Fibroblast of lung (primary cell): ENCODE results near the gene GUCY2C. TPM values are rescaled to one million over a fixed set of nuclear protein-coding genes. Genes with fewer than 3 reads are reported as not detected.

Source experiments
- DNase-seq, 2 donors: peaks; one replicate each; pipeline versions ENCODE4 v3.0.0 to v3.0.0-alpha.2; 2010; ENCODE audit warnings: low read depth in 2 of 2
- H2AFZ ChIP-seq: 2 replicates; pipeline ENCODE4 v1.5.1; 2012; ENCODE audit warnings: low read length, control low read depth, inconsistent platforms
- H3K27ac ChIP-seq: 2 replicates; pipeline ENCODE4 v1.5.1; 2011; ENCODE audit warnings: low read length, control low read depth; ENCODE audit not compliant: insufficient read depth
- H3K27me3 ChIP-seq: 2 replicates; pipeline ENCODE4 v1.5.1; 2011; ENCODE audit warnings: mild to moderate bottlenecking, low read length; ENCODE audit not compliant: control insufficient read depth, insufficient read depth
- H3K36me3 ChIP-seq: 2 replicates; pipeline ENCODE4 v1.5.1; 2011; ENCODE audit warnings: low read length; ENCODE audit not compliant: control insufficient read depth, insufficient read depth
- H3K4me1 ChIP-seq: 2 replicates; pipeline ENCODE4 v1.5.1; 2011; ENCODE audit warnings: low read length; ENCODE audit not compliant: control insufficient read depth, insufficient read depth; ENCODE audit errors: extremely low read depth
- H3K4me2 ChIP-seq: 2 replicates; pipeline ENCODE4 v1.5.1; 2011; ENCODE audit warnings: low read length, control low read depth; ENCODE audit not compliant: insufficient read depth; ENCODE audit errors: extremely low read depth
- H3K4me3 ChIP-seq, 4 experiments: fragments of 200-600 bp in 1 of 4; sonication (generic) in 1 of 4; replicated peaks in 1 of 4; 2 replicates each; pipeline ENCODE4 v1.5.1; 2011 to 2016; ENCODE audit warnings: low read length in 4 of 4, low read depth in 3 of 4, mild to moderate bottlenecking in 3 of 4, control low read depth in 2 of 4, inconsistent platforms in 1 of 4, mixed read lengths in 1 of 4; ENCODE audit not compliant: insufficient read depth in 1 of 4; ENCODE audit errors: control extremely low read depth in 1 of 4
- H3K79me2 ChIP-seq: 2 replicates; pipeline ENCODE4 v1.5.1; 2012; ENCODE audit warnings: mild to moderate bottlenecking, low read length, inconsistent platforms; ENCODE audit not compliant: control insufficient read depth, insufficient read depth
- H3K9ac ChIP-seq: 2 replicates; pipeline ENCODE4 v1.5.1; 2011; ENCODE audit warnings: mild to moderate bottlenecking, low read length, control low read depth; ENCODE audit not compliant: insufficient read depth
- H3K9me3 ChIP-seq: 2 replicates; pipeline ENCODE4 v1.5.1; 2012; ENCODE audit warnings: low read depth, low read length; ENCODE audit not compliant: control insufficient read depth, insufficient read depth
- H4K20me1 ChIP-seq: 2 replicates; pipeline ENCODE4 v1.5.1; 2011; ENCODE audit warnings: low read length; ENCODE audit not compliant: control insufficient read depth, insufficient read depth; ENCODE audit errors: extremely low read depth
- CTCF ChIP-seq, 2 donors: IDR thresholded peaks in 1 of 2; conservative IDR thresholded peaks in 1 of 2; 1 replicate in 1 of 2; 2 replicates in 1 of 2; pipeline ENCODE4 v1.5.1; 2011 to 2012; ENCODE audit warnings: low read length in 2 of 2, control low read depth in 1 of 2, inconsistent platforms in 1 of 2, low read depth in 1 of 2, mild to moderate bottlenecking in 1 of 2
- EZH2 ChIP-seq: IDR thresholded peaks from 2 replicates; pipeline ENCODE4 v1.5.1; 2012; ENCODE audit warnings: low read length, control low read depth, mild to moderate bottlenecking; ENCODE audit errors: missing control alignments
- polyA plus RNA-seq, 2 donors: library from polyadenylated mRNA; depleted of rRNA in 1 of 2; stranded (reverse) in 1 of 2; unstranded in 1 of 2; fragments of >200 nt; gene quantifications; 2 replicates each; pipeline ENCODE4 v1.2.1, GENCODE V29; 2011 to 2012; ENCODE audit warnings: missing spikeins in 1 of 2
- total RNA-seq: library from RNA; depleted of rRNA; stranded (reverse); fragments of >200 nt; gene quantifications from 2 replicates; pipeline ENCODE4 v1.2.1, GENCODE V29; 2014

The GUCY2C gene
- total and polyA plus RNA-seq, 2 donors (not counting 1 experiment from before 2014, with no cell fraction given) = 0.02 TPM; not detected in 1

- no peak for TF ChIP-seq CTCF (conservative IDR thresholded peaks at IDR 0.05 in 1 of 2, IDR thresholded peaks at IDR 0.05 in 1 of 2; ENCODE audit: low read depth in 1 of 2, low read length in 2 of 2)
- no peak for TF ChIP-seq EZH2
- H3K9me3 ChIP-seq = no peaks in the 10 kb centered on the region
- H3K4me3 ChIP-seq = no peak overlapping the region
- no peaks in the 10 kb centered on the region for H3K36me3 ChIP-seq
- H3K9ac ChIP-seq = no peak overlapping the region
- no peaks in the 10 kb centered on the region for H3K27me3 ChIP-seq
- no peak overlapping the region for H3K27ac ChIP-seq
- no peak for DNase-seq
- H3K79me2 ChIP-seq = no peaks in the 10 kb centered on the region
- H2AFZ ChIP-seq = no peak overlapping the region
- H3K4me2 ChIP-seq = no peak overlapping the region
- H3K4me1 ChIP-seq = no peaks in the 10 kb centered on the region
- H4K20me1 ChIP-seq = no peaks in the 10 kb centered on the region
These were observed 107.0 kb downstream of the GUCY2C start for GRCh38 chr12:14589169-14590004.

- no peak overlapping the region for H3K4me2 ChIP-seq
- H3K79me2 ChIP-seq = no peaks in the 10 kb centered on the region
These were observed 107.8 kb downstream of the GUCY2C start for GRCh38 chr12:14588571-14588970.

DNA sequence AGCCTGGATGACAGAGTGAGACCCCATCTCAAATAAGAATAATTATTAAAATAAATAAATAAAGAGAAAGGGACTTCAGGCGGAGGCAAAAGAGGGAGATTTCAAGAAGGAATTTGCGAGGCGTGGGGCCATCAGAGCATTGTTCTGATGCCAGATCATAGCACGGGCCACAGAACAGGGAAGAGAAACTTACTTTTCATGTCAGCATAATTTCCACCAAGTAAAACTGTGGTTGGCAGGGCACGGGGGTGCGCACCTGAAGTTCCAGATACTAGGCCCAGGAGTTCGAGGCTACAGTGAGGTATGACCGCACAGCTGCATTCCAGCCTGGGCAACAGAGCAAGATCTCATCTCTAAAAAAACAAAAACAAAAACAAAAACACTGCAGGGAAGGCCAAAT is 117.8 kb downstream of the GUCY2C start:
- Histone ChIP-seq H3K9me3 (no peaks in the 10 kb centered on the region), H2AFZ (no peak overlapping the region), H4K20me1 (no peaks in the 10 kb centered on the region), H3K4me3 (no peak overlapping the region), H3K9ac (no peak overlapping the region), H3K4me1 (no peaks in the 10 kb centered on the region), H3K79me2 (no peaks in the 10 kb centered on the region), H3K36me3 (no peaks in the 10 kb centered on the region), H3K27me3 (no peaks in the 10 kb centered on the region), H3K27ac (no peak overlapping the region), H3K4me2 (no peak overlapping the region)
- TF ChIP-seq EZH2 (no peak), CTCF (conservative IDR thresholded peaks at IDR 0.05 in 1 of 2, IDR thresholded peaks at IDR 0.05 in 1 of 2; ENCODE audit: low read depth in 1 of 2, low read length in 2 of 2) (no peak)
- DNase-seq = no peak

More at GRCh38 chr12:14588571-14588970, 107.8 kb downstream of the GUCY2C start:
- H3K4me3 ChIP-seq = no peak overlapping the region
- TF ChIP-seq CTCF (conservative IDR thresholded peaks at IDR 0.05 in 1 of 2, IDR thresholded peaks at IDR 0.05 in 1 of 2; ENCODE audit: low read depth in 1 of 2, low read length in 2 of 2) (no peak), EZH2 (no peak)
- no peak overlapping the region for H3K27ac ChIP-seq
- no peaks in the 10 kb centered on the region for H3K9me3 ChIP-seq
- H2AFZ ChIP-seq = no peak overlapping the region
- no peaks in the 10 kb centered on the region for H3K4me1 ChIP-seq
- no peaks in the 10 kb centered on the region for H3K36me3 ChIP-seq
- H4K20me1 ChIP-seq = no peaks in the 10 kb centered on the region
- no peak overlapping the region for H3K9ac ChIP-seq
- no peaks in the 10 kb centered on the region for H3K27me3 ChIP-seq
- no peak for DNase-seq
